Midbrain (tissue), 1 donor: ENCODE measurements around the gene ELMO2.
A peak's percentile ranks its signal among the peaks of the same experiment; 100 is the strongest.

Source experiments
- DNase-seq: peaks from one replicate; lab custom pipeline; 2025; lab: John Stamatoyannopoulos, UW

The ELMO2 gene, protein sequence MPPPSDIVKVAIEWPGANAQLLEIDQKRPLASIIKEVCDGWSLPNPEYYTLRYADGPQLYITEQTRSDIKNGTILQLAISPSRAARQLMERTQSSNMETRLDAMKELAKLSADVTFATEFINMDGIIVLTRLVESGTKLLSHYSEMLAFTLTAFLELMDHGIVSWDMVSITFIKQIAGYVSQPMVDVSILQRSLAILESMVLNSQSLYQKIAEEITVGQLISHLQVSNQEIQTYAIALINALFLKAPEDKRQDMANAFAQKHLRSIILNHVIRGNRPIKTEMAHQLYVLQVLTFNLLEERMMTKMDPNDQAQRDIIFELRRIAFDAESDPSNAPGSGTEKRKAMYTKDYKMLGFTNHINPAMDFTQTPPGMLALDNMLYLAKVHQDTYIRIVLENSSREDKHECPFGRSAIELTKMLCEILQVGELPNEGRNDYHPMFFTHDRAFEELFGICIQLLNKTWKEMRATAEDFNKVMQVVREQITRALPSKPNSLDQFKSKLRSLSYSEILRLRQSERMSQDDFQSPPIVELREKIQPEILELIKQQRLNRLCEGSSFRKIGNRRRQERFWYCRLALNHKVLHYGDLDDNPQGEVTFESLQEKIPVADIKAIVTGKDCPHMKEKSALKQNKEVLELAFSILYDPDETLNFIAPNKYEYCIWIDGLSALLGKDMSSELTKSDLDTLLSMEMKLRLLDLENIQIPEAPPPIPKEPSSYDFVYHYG

DNA sequence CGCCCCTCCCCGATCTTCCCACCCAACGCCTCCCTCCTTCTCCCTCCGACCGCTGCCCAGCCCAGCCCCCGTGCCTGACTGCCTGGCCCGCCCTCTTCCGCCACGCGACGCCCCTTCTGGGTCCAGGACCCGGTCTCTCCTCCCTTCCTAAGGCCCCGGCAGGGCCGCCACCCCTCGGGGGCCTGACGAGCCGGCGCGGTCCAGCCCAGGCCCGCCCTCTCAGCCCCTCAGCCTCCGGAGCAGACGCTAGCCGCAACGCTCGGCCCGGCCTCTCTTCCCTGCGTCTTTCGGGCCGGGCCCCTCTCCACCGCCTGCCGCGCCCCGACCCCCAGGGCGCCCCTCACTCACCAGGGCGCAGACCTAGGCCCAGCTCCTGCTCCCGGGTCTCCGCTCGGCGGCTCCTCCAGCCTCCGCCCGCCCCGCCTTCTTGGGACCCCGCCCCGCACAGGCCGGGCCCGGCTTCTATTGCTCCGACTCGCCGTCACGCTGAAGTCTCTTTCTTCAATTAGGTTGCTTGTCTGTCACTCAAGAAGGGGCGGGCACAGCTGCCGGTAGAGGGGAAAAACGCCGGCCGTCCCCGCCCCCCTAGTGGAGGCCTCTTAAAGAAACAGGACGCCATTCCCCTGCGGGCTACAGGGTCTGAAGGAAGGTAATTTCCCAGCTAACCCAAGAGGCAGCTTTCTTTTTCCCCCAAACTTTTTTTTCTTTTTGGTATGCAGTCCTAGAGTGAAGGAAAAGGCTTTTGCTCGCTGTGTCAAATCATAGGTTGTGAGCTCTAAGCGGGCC is at the start of gene ELMO2:
TSS of gene ELMO2 (minus strand) at position 416 of the 786 bp plus-strand sequence. CDS start 12,133 bp downstream, outside the sequence.
- peak; percentile 98 for DNase-seq

DNA sequence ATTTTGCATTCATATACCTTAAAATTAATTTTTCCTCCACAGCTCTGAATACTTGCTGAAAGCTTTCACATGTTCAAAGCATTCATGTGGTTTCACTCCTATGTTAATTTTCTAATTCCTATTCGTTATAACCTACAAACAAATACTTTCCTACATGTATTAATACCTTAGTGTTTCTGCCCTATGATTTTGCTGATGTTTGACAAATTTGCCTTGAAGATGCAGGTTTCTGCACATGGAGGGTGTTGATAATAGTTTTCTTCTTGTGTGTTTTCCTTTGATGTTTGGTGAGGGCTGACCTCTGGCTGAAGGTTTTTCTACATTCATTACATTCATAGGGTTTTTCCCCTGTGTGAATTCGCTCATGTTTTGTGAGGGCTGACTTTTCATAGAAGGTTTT is 49.3 kb upstream of the ELMO2 start:
- no peak for DNase-seq

DNA sequence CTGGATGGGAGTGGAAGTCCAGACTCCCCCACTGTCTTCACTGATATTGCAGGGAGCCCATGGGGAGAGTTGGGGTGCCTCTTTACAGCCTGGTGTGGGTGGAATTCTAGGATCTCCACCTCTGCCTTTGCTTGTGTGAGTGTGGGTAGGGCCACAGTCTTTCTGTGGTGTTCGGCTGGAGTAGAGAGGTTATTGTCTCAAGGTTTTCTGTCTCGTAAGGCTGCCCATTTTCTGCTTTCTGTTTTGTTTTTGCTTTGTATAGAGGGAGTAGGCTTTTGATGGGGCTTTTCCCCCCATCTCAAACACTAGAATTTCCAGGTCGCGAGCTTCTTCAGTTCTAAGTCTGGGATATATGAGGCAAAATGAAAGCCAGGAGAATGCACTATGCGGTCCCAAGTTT is 40.4 kb upstream of the ELMO2 start:
- DNase-seq: no peak

DNA sequence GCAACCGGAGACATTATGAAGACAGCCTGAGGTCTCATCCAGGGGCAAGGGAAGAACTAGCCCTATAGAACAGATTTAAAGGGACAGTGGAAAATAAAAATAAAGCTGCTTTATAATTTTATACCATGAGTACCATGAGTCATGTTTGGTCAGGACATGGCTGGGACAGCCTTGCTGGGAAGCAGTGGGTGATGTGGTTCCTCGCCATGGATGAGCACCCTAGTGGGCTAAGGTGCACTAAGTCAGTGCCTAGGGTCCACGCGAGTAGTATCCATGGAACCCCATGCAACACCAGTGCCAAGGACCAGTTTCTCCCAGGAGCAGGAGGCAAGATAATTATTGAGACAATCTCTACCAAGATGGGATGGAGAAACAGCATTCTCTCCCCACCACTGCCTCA is 33.4 kb upstream of the ELMO2 start:
- no peak for DNase-seq

DNA sequence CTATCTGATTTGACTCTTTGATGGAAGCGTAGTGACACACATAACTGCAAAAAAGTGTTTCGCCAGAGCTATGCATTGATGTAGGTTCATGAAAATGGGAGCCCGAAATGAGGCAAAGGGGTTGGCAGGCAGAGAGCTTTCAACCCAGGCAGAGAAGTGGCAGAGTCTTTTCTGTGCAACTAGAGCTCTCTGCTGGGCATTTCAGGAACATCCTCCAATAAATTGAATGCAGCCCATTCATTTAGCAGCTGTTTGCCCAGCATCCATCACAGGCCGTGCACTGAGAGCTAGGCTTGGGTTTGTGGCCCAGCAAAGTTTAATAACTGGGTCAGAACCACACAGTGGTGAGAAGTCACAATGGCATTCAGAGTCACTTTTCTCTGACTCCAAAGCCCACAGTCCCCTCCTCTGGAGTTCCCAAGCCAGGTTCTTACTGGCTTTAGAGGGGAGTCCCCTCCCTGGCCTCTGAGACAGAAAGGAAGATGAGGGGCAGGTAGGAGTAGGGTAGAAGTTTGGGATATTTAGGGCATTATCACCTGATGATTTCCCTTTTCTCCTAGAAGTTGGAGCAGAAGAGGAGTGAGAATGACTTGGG is 31.8 kb upstream of the ELMO2 start:
- DNase-seq: peak; percentile 88

DNA sequence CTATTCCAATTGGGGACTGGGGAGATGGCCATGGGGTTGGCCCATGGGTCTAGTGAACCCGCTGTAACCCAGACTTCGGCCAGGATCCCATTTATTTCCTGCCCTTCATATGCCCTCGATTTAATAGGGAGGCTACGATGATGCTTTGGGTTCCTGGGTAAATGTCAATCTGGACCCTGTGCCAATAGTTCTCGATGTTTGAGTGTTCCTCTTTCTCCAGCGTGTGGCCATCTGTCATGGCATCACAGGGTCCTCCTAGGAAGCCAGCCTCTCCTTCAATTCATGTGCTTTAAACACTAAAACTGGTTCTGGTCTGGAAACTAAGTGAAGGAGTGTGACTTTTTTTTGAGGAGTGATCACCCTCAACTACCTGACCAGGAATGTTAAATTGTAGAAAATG is 28.7 kb upstream of the ELMO2 start:
- no peak for DNase-seq

DNA sequence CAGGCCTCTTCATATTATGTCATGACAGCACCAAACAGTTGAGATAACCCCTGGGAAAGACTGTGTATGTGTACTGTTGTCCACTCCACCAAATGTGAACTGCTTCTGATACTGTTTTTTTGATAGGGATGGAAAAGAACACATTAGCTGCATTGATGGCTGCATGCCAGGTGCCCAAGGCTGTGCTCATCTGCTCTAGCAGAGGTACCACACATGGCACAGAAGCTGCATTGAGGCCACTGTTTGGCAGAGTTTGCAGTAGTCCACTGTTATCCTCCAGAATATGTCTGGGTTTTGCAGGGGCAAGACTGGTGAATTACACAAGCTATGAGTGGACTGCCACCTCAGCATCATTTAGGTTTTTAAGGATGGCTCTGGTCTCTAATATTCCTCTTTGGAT is 28.2 kb upstream of the ELMO2 start:
- no peak for DNase-seq

DNA sequence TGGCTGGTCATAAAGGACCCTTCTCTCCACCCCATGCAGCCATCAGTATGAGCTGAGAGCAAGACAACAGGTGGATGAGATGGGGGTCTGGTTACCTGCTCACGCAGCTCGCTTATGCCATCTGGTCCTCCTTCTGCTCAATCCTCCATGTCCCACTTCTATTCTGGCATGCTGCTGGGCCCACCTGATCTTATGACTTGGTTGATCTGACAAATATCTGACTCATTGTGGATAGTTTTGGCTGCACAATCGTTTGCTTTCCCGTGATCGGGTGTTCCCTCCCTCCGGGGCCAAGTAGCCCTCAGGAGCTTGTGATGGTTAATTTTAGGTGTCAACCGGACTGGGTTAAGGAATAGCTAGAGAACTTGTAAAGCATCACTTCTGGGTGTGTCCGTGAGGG is 26.6 kb upstream of the ELMO2 start:
- DNase-seq: no peak

DNA sequence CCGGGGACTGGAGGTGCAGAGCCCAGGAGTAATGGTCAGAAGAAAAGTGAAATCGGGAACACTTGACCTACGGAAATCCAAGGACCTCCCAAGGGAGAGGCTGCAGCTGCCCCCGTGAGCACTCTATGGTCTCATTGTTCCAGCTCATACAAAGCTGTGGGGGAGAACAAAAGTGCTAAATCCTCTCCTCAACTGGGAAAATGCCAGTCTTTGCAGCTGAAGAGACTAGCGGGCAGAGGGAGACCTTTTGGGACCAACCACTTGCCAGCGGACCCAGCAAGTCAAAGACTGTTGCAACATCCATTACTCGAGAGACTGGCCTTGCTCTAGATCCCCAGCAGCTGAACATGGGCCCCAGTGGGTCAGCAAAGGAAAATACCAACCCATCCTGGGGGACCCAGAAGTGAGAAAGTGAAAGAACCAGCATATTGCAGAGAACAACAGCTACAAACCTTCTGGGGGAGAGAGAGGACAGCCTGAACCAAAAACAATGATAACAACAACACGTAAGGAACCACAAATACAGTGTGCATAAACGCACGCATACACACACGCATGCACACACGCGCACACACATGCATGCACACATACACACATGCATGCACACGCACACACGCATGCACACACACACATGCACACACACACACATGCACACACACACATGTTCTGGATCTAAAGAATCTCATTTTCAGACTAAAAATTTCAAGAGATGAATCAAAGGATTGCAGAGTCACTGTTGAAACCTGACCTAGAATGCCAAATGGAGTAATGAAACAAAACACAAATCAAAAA is 24.7 kb upstream of the ELMO2 start:
- DNase-seq: peak; percentile 84

DNA sequence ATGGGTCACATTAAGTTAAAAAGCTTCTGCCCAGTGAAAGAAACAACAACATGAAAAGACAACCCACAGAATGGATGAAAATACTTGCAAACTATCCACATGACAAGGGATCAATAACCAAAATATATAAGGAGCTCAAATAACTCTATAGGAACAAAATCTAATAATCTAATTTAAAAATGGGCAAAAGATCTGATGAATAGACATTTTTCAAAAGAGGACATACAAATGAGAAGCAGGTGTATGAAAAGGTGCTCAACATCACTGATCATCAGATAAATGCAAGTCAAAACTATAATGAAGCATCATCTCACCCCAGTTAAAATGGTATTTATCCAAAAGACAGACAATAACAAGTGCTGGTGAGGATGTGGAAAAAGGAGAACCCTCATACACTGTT is 21.0 kb upstream of the ELMO2 start:
- no peak for DNase-seq

DNA sequence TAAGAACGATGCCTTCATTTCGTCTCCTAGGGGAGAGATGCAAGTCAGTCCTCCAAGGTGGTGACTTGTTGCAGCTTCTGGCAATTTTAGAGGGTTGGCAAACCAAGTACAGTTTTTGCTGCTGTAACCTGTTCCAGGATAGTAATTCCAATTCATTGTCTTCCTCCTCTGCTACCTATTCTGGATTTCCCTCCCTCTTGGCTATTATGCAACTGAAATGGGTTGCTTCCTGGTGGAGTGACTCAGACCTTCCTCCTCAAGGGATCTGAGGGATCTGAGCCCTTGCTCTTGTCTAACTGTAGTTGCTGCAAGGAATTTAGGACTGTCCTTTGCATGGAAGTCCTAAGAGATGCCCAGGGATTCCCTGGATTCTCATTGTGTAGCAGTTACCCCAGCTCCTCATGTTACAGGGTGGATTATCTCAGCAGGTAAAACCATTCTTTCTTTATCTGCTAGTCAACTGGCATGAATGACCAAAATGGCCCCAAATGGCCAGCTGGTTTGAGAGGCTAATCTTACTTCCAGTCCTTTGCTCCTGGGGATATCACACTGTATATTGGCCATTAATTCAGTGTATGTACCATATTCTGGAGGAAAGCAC is 17.6 kb upstream of the ELMO2 start:
- DNase-seq: no peak

DNA sequence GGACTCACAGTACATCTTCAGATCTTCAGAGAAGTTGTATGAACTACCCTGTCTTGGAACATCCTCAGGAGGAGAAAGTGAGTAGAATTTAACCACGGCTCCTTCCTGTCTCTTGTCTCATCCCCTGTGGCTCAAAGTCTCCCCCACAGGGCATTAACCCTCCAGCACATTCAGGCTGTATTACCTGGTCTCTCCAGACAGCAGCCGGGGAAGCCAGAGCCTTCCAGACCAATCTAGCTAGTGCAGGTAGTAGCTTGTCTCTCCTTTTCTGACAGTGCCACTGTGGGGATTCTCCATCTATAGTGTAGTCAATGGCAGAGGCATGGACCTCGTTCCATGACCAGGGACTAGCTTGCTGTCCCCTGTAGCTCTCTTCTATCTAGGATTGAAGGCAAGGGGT is 16.9 kb upstream of the ELMO2 start:
- DNase-seq: no peak

DNA sequence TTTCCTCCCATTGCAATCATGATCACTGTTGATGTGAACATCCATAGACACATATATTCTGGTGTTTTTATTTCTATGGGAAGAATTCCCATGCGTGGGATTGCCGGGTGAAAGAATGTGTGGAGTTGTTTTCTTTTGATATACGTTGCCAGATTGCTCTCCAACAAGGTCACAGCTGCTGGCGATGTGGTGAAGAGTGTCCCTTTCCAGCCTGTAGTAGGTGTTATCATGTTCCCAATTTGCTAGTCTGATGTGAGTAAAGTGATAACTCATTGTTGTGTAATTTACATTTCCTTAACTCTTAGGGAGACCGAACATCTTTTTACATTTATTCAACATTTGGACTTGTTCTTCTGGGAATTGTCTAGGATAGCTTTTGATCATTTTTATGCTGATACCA is 14.5 kb upstream of the ELMO2 start:
- no peak for DNase-seq

DNA sequence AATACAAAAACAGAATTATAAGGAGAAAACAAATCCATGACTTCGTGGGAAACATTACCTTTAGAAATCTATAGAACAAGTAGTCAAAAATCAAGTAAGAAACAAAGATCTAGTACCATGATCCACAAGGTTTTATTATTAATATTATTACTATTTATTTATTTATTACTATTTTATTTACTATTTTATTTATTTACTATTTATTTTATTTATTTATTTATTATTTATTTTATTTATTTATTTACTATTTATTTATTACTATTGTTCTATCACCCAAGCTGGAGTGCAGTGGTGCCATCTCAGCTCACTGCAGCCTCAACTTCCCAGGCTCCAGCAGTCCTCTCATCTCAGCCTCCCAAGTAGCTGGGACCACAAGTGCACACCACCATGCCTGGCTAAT is 13.5 kb upstream of the ELMO2 start:
- no peak for DNase-seq

DNA sequence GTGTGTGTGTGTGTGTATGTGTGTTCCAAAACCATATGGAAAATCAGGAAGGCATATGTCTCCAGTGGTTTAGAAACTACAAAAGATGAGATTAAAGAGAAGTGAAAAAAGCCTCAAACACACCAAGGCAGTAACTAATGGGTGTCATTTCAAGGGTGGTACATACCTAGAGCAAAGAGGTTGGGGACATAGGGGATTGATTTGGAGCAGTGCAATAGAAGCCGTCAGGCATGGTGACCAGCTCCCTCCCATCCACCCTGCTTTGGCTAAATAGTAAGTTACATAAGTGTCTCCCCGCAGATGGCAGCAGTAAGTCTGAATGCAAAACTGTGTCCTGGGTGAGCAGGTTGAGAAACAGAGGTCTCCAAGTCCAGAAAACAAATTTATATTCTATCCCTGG is 10.4 kb upstream of the ELMO2 start:
- no peak for DNase-seq

DNA sequence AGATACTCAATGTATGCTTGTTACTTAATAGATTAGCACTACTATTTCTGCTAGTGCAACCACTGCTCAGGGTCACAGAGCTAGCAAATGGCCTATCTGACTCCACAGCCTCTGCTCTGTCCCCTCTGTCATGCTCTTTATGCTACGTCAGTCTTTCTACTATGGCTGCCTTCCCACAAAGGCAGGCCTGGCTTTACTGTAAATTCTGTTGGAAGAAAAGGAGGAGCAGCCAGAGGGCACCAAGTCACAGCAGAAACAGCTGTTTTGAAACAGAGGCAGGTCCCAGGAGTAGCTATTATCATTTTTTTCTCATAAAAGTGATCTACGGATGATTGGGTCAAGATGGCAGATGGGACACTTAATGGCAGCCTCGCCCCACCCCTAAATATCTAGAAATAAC is 10.0 kb upstream of the ELMO2 start:
- no peak for DNase-seq

DNA sequence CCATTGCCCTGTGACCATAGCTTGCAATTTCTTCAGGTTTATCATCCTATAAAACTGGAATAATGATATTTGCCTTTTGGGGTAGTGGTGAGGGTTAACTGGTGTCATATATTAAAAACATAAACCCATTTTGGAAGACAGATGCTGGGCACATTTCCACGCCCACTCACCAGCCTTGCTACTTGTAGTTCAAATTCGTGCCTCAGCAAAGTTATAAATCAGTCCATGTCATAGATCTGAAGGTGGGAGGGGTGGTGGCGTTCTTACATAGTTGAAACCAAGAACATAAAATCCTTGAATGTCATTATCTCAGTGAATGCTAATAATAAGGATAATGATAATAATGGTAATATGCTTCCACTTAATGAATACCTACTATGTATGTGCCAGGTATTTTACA is 9.4 kb upstream of the ELMO2 start:
- DNase-seq: no peak

DNA sequence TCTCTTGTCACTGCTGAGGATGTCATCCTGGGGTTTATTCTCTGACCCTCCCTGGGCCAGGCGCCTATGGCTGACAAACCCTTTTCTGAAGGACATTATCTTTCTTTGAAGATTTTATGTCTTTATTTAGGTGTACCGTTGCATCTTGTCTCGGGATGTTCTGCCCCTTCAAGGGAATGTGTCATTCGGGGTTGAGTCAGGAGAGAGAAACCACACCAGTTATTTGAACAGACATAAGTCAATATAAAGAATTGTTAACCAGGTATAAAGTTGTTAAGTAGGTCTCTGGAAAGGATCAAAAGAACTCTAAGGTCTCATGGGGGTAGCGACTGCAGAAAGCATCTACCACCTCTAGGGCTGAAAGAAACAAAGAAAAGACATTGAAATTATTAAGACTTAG is 8.2 kb upstream of the ELMO2 start:
- DNase-seq: no peak

DNA sequence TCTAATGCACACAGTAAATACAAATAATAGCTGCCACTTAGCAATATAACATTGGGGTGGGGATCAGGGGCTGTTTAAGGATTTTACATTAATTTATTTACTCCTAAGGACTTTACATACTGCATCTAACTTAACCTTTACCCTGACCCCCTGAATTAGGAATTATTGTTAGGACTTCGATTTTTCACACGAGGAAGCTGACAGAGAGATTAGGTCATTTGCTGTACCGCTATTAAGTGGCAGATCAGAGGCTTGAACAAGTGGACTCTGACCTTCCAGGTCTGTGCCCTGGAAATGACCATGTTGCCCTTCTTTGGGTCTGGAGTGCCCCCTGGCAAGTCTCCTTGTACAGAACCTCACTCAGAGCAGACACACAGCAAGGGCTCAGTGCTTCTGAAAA is 5.2 kb upstream of the ELMO2 start:
- DNase-seq: no peak

DNA sequence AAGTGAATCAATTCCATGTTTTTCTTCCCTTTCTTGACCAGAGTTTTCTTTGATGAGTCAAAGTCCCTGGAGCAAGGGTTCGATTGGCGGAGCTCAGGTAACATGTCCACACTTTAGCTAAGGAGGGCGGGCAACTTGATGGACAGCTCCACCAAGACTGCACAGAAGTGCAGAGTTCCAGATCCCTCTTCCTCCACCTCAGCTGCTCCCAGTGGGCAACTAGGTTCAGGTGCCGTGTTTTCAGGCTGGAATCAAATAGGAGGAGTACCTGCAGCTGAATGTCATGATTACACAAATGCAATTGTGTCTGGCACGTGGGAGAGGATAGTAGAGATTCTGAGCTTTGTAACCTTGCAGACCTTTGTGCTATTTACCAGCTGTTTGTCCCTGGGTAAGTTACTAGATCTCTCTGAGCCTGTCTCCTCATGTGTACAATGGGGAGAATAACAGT is 1.9 kb upstream of the ELMO2 start:
- no peak for DNase-seq

DNA sequence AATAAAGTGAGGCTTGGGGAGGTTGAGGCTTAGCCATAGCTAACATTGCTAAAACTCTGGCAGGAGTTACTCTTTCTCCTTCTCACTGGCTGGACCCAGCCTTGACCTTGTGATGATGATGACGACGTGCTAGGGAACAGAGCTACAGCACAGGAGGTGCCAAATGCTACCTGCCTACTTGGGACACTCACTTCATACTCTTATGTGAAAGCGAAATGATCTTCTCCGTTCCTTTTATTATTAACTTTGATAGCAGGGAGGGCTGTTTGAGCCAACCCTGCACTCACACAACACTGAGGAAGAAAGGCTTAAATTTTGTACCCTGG is 1.2 kb upstream of the ELMO2 start:
- DNase-seq: no peak
